Vagina (tissue), 2 donors: ENCODE measurements around the gene PPIB.

Source experiments
- CTCF ChIP-seq, 3 experiments: fragments of 450-650 bp in 2 of 3; fragments of 200-600 bp in 1 of 3; sonication (generic) in 1 of 3; IDR thresholded peaks; one replicate each; pipeline ENCODE4 v1.5.1; 2017 to 2019; ENCODE audit warnings: antibody characterized with exemption in 3 of 3, mild to moderate bottlenecking in 2 of 3, moderate library complexity in 2 of 3
- POLR2A ChIP-seq, 2 donors: fragments of 450-650 bp; IDR thresholded peaks; one replicate each; pipeline ENCODE4 v1.6.1; 2017; ENCODE audit warnings: antibody characterized with exemption in 2 of 2, mild to moderate bottlenecking in 2 of 2, moderate library complexity in 2 of 2
- POLR2AphosphoS5 ChIP-seq, 2 donors: sonication (generic); formaldehyde crosslinking; IDR thresholded peaks; one replicate each; pipeline ENCODE4 v1.9.0; 2017; ENCODE audit warnings: antibody characterized with exemption in 2 of 2, mild to moderate bottlenecking in 2 of 2, low read depth in 1 of 2; ENCODE audit not compliant: insufficient read depth in 1 of 2

GRCh38 chr15:64132217-64132616, 30.6 kb downstream of the PPIB start:
- TF ChIP-seq CTCF (IDR thresholded peaks at IDR 0.05): no peak
- no peak for TF ChIP-seq POLR2A (IDR thresholded peaks at IDR 0.05)
- no peak for TF ChIP-seq POLR2AphosphoS5 (IDR thresholded peaks at IDR 0.05; ENCODE audit: insufficient read depth in 1 of 2, low read depth in 1 of 2)
